ENCODE measurements around the gene PRDM16. TPM values are rescaled to one million over a fixed set of nuclear protein-coding genes. Genes with fewer than 3 reads are reported as not detected.
A peak's percentile ranks its signal among the peaks of the same experiment; 100 is the strongest.

PRDM16 gene
- total and polyA plus RNA-seq, 4 donors, result 5.0 to 80.7 (median 41.5) TPM

DNA sequence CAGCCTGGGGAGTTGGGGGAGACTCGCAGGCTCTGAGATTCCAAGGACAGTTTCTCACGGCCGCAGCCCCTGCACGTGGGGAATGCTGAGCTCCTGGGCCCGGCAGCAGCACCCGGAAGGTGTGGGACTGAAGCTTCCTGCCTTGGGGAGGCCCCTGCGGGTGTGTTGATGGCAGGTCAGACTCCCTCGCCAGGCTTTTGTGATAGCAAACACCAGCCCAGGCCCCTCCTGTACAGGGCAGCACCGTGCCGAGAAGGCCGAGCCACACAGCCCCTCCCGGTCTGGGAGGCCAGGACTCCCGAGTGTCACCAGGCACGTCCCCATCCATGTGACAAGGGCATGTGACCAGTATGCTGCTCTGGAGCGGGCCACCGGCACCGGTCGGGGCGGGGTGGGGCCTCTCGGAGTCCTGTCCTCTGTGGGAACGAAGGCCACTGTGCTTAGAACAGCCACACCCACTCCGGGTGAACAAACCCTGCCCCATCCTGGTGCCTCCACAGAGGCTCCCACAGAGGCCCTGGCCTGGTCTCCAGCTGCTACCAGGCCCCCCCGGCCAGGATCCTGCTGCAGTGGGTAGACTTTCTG lies 354.3 kb downstream of the PRDM16 start:
- intact Hi-C loops (cut with DNase I), result loop anchor here (2.0 to 10.0 kb wide), 6 partner anchors 111 to 599 kb away; partner anchors contain the start of gene PRDM16 (in 1 of the 2)
- no peaks in the 10 kb centered on the region for H3K4me1 ChIP-seq (ENCODE audit: control insufficient read depth in 1 of 2, insufficient read depth in 2 of 2, low read length in 2 of 2)
- DNase-seq, result peak; percentile 88 to 90
- H3K36me3 ChIP-seq (ENCODE audit: control insufficient read depth in 1 of 2, insufficient read depth in 2 of 2, low read length in 1 of 2), result peaks cover 0 to 7% of the 10 kb centered on the region in 2 donors
- WGBS, 2 donors, result 8 to 11% methylated on average over 23 of the region's 23 CpGs
- H3K4me3 ChIP-seq (ENCODE audit: low read length in 2 of 2), result no peak overlapping the region
- H3K27ac ChIP-seq (ENCODE audit: low read depth in 1 of 2, low read length in 2 of 2), result peak overlapping the region in 1 of 2 donors; percentile 72
- no peaks in the 10 kb centered on the region for H3K27me3 ChIP-seq (ENCODE audit: control insufficient read depth in 1 of 2, insufficient read depth in 2 of 2, low read length in 1 of 2)
- ATAC-seq (ENCODE audit: low FRiP score), result peak; percentile 84
- no peaks in the 10 kb centered on the region for H3K9me3 ChIP-seq (ENCODE audit: control insufficient read depth, low read length)

DNA sequence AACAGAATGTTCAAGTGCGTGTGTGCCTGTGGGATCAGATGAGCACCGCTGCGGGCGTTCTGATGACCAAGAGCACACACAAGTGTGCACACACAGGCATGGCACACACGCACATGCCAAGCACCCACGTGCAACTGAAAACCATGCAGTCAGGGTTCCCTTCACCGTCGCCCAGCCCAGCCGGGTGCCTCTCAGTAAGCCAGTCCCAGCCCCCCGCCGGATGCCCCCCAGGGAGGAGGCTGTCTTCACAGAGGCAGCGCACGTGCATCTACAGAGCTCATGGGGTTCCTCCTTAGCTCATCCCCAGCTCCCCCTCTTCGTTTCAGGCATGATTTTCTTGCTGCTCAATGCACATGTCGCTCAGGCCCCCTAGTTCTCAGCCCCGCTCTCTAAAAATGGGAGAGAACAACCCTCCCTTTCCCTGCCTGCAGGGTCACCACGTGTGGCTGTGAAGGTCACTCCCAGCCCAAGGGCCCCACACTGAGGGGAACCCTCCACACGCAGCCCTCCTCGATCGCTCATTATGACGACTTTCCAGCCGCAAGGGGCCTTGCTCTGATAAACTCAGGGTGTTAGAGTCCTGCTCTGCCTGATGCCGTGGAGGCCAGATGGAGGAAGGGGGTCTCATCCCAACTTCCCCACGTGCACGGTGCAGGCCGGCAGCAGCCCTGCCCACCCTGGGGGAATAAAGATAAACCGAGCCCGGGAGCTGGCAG lies 355.1 kb downstream of the PRDM16 start:
- Histone ChIP-seq H3K4me1 (ENCODE audit: control insufficient read depth in 1 of 2, insufficient read depth in 2 of 2, low read length in 2 of 2) (no peaks in the 10 kb centered on the region), H3K4me3 (ENCODE audit: low read length in 2 of 2) (no peak overlapping the region), H3K27ac (ENCODE audit: low read depth in 1 of 2, low read length in 2 of 2) (no peak overlapping the region), H3K36me3 (ENCODE audit: control insufficient read depth in 1 of 2, insufficient read depth in 2 of 2, low read length in 1 of 2) (peaks cover 0 to 7% of the 10 kb centered on the region in 2 donors), H3K27me3 (ENCODE audit: control insufficient read depth in 1 of 2, insufficient read depth in 2 of 2, low read length in 1 of 2) (no peaks in the 10 kb centered on the region), H3K9me3 (ENCODE audit: control insufficient read depth, low read length) (no peaks in the 10 kb centered on the region)
- intact Hi-C loops (cut with DNase I), result loop anchor here (2.0 to 10.0 kb wide), 6 partner anchors 112 to 599 kb away; partner anchors contain the start of gene PRDM16 (in 1 of the 2)
- ATAC-seq (ENCODE audit: low FRiP score), result no peak
- DNase-seq, result no peak
- WGBS, 2 donors, result 48 to 54% methylated on average over 28 of the region's 28 CpGs

DNA sequence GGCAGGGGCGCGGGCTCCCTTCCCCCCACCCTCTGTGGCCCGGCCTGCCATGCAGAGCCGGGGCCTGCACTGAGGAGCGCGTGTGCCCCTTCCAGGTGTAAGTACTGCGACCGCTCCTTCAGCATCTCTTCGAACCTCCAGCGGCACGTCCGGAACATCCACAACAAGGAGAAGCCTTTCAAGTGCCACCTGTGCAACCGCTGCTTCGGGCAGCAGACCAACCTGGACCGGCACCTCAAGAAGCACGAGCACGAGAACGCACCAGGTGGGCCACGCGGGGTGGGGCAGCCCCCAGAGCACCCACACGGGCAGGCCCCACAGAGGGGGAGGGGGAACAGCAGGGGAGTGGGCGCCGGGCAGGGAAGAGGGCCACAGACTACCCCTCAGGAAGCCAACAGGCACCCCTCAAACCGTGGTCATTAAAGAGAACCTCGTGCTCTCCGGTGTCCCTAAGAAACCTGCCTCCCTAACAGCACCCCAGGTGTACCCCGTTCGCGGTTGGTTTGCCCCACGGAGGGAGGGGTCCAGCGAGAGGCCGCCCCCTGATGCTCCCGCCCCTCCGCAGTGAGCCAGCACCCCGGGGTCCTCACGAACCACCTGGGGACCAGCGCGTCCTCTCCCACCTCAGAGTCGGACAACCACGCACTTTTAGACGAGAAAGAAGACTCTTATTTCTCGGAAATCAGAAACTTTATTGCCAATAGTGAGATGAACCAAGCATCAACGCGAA lies 356.6 kb downstream of the PRDM16 start:
- Histone ChIP-seq H3K36me3 (ENCODE audit: control insufficient read depth in 1 of 2, insufficient read depth in 2 of 2, low read length in 1 of 2) (peaks cover 0 to 7% of the 10 kb centered on the region in 2 donors), H3K4me1 (ENCODE audit: control insufficient read depth in 1 of 2, insufficient read depth in 2 of 2, low read length in 2 of 2) (no peaks in the 10 kb centered on the region), H3K27me3 (ENCODE audit: control insufficient read depth in 1 of 2, insufficient read depth in 2 of 2, low read length in 1 of 2) (no peaks in the 10 kb centered on the region), H3K9me3 (ENCODE audit: control insufficient read depth, low read length) (no peaks in the 10 kb centered on the region), H3K27ac (ENCODE audit: low read depth in 1 of 2, low read length in 2 of 2) (no peak overlapping the region), H3K4me3 (ENCODE audit: low read length in 2 of 2) (no peak overlapping the region)
- ATAC-seq (ENCODE audit: low FRiP score), result no peak
- 92 to 94% methylated on average over 43 to 44 of the region's 44 CpGs for WGBS, 2 donors
- intact Hi-C loops (cut with DNase I), result loop anchor here (5.0 to 10.0 kb wide), 4 partner anchors 413 to 603 kb away; no protein-coding TSS in a partner anchor
- DNase-seq, result peak in 1 of 2 donors; percentile 40

DNA sequence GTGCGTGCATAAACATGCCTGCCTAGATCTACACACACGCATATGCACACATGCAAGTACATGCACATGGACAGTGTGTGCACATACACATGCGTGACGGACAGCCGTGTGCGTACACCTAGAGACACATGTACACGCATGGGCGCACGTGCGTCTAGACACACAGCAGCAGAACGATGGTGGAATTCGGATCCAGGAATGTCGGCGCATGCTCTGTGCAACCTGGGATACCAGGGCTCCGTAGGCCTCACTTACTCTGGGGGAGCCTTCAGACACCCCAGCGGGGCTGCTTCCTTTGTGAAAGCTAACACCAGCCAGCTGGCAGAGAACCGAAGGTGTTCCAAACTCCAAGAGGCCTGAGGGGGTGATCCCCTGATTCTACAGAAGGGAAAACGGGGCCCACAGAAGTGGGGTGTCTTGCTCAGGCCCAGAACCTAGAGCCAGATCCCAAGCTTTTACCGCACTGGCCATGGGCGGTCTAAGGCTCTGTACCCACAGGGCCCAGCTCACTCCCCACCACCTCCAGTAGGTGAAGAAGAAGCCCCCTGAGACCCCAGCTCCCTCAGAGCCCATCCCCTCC lies 358.0 kb downstream of the PRDM16 start:
- Histone ChIP-seq H3K27ac (ENCODE audit: low read depth in 1 of 2, low read length in 2 of 2) (no peak overlapping the region), H3K27me3 (ENCODE audit: control insufficient read depth in 1 of 2, insufficient read depth in 2 of 2, low read length in 1 of 2) (no peaks in the 10 kb centered on the region), H3K9me3 (ENCODE audit: control insufficient read depth, low read length) (no peaks in the 10 kb centered on the region), H3K4me3 (ENCODE audit: low read length in 2 of 2) (no peak overlapping the region), H3K4me1 (ENCODE audit: control insufficient read depth in 1 of 2, insufficient read depth in 2 of 2, low read length in 2 of 2) (no peaks in the 10 kb centered on the region), H3K36me3 (ENCODE audit: control insufficient read depth in 1 of 2, insufficient read depth in 2 of 2, low read length in 1 of 2) (peaks cover 0 to 11% of the 10 kb centered on the region in 2 donors)
- intact Hi-C loops (cut with DNase I), result loop anchor here (5.0 to 10.0 kb wide), 4 partner anchors 415 to 605 kb away; no protein-coding TSS in a partner anchor
- DNase-seq, result peak in 1 of 2 donors; percentile 41
- ATAC-seq (ENCODE audit: low FRiP score), result no peak
- WGBS, 2 donors, result 87 to 90% methylated on average over 20 of the region's 20 CpGs

DNA sequence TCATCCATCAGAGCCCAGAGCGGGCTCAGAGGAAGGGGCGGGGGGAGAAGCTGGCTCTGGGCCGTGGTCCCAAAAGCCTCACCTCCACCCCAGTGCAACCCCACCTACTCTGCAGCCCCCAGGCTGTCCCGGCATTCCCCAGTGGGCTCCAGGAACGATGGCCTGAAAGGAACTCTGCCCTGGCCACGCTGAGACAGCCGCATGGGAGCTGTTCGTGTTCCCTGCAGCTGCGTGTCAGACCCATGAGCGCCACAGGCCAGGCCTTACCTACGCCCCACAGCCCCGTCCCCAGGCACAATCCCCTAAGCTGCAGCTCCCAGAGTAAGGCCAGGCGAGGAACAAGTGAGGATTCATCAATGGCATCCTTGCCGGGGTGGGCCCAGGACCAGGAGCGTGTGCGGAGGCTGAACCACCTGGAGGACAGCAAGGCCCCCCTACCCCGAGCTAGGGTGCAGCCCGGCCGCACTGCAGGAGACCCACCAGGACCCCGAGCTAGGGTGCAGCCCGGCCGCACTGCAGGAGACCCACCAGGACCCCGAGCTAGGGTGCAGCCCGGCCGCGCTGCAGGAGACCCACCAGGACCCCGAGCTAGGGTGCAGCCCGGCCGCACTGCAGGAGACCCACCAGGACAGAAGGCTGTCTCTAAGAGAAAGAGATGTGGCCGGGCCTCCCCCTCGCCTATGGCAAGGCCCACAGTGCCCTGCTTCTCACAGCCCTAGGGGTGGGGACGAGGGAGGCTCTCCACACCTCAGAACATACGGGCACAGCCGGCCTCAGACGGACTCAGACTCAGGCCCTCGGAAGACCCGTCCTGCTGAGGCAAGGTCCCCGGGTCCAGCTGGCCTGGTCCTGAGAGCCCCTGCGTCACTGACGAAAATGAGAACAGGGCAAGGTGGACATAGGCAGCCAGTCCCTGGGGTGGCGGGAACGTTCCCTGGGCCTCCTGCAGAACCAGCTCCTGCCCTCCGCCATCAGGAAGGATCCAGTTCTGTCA lies 359.0 kb downstream of the PRDM16 start:
- no peaks in the 10 kb centered on the region for H3K27me3 ChIP-seq (ENCODE audit: control insufficient read depth in 1 of 2, insufficient read depth in 2 of 2, low read length in 1 of 2)
- peaks cover 0 to 11% of the 10 kb centered on the region in 2 donors for H3K36me3 ChIP-seq (ENCODE audit: control insufficient read depth in 1 of 2, insufficient read depth in 2 of 2, low read length in 1 of 2)
- H3K27ac ChIP-seq (ENCODE audit: low read depth in 1 of 2, low read length in 2 of 2), result no peak overlapping the region
- no peaks in the 10 kb centered on the region for H3K9me3 ChIP-seq (ENCODE audit: control insufficient read depth, low read length)
- ATAC-seq (ENCODE audit: low FRiP score) (no peak), DNase-seq (peak in 1 of 2 donors; percentile 39)
- H3K4me1 ChIP-seq (ENCODE audit: control insufficient read depth in 1 of 2, insufficient read depth in 2 of 2, low read length in 2 of 2), result no peaks in the 10 kb centered on the region
- intact Hi-C loops (cut with DNase I), result loop anchor here (5.0 to 10.0 kb wide), 4 partner anchors 416 to 606 kb away; no protein-coding TSS in a partner anchor
- WGBS, 2 donors, result 88 to 91% methylated on average over 43 of the region's 43 CpGs
- no peak overlapping the region for H3K4me3 ChIP-seq (ENCODE audit: low read length in 2 of 2)

DNA sequence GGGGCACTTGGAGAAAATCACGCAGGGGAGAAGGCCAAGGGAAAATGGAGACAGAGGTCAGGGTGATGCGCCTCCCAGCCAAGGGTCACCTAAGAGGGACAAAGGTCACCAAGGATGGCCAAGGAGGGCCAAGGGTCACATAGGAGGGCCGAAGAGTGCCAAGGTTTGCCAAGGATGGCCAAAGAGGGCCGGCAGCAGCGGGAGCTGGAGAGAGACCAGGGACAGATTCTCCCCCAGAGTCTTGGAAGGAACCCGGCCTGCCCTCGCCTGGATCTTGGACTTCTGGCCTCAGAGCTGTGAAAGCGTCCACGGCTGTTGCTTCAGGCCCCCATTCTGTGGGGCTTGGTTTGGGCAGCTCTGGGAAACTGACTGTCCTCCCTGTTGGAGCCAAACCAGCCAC lies 359.9 kb downstream of the PRDM16 start:
- Histone ChIP-seq H3K27me3 (ENCODE audit: control insufficient read depth in 1 of 2, insufficient read depth in 2 of 2, low read length in 1 of 2) (no peaks in the 10 kb centered on the region), H3K4me3 (ENCODE audit: low read length in 2 of 2) (no peak overlapping the region), H3K4me1 (ENCODE audit: control insufficient read depth in 1 of 2, insufficient read depth in 2 of 2, low read length in 2 of 2) (no peaks in the 10 kb centered on the region), H3K27ac (ENCODE audit: low read depth in 1 of 2, low read length in 2 of 2) (no peak overlapping the region), H3K9me3 (ENCODE audit: control insufficient read depth, low read length) (no peaks in the 10 kb centered on the region), H3K36me3 (ENCODE audit: control insufficient read depth in 1 of 2, insufficient read depth in 2 of 2, low read length in 1 of 2) (peaks cover 0 to 11% of the 10 kb centered on the region in 2 donors)
- ATAC-seq (ENCODE audit: low FRiP score), result no peak
- whole genome bisulfite sequencing, 2 donors, result 84% methylated on average over 9 of the region's 9 CpGs
- peak in 1 of 2 donors; percentile 42 for DNase-seq
- intact Hi-C loops (cut with DNase I), result loop anchor here (5.0 to 10.0 kb wide), 4 partner anchors 417 to 607 kb away; no protein-coding TSS in a partner anchor

DNA sequence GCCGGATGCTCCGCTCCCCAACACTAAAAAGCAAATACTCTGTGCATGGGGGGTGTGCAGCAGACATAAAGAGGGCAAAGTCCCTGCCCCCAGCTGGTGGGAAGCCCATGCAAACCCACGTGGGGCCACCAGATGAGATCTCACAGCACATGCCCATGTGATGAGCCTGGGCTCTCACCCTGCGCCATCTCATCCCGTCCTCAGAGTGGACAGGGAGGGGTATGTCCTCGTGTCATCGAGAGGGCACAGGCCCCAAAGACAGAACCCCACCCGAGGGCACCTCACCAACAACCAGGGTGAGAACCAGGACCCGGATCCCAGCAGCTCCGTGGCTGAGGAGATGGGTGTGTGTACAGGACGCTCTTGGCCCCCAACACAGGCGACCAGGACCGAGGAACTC lies 360.3 kb downstream of the PRDM16 start:
- H3K4me3 ChIP-seq (ENCODE audit: low read length in 2 of 2), result no peak overlapping the region
- no peaks in the 10 kb centered on the region for H3K9me3 ChIP-seq (ENCODE audit: control insufficient read depth, low read length)
- no peaks in the 10 kb centered on the region for H3K27me3 ChIP-seq (ENCODE audit: control insufficient read depth in 1 of 2, insufficient read depth in 2 of 2, low read length in 1 of 2)
- ATAC-seq (ENCODE audit: low FRiP score) (no peak), DNase-seq (no peak)
- peaks cover 0 to 12% of the 10 kb centered on the region in 2 donors for H3K36me3 ChIP-seq (ENCODE audit: control insufficient read depth in 1 of 2, insufficient read depth in 2 of 2, low read length in 1 of 2)
- no peaks in the 10 kb centered on the region for H3K4me1 ChIP-seq (ENCODE audit: control insufficient read depth in 1 of 2, insufficient read depth in 2 of 2, low read length in 2 of 2)
- WGBS, 2 donors, result 83 to 86% methylated on average over 13 of the region's 13 CpGs
- H3K27ac ChIP-seq (ENCODE audit: low read depth in 1 of 2, low read length in 2 of 2), result no peak overlapping the region
- intact Hi-C loops (cut with DNase I), result loop anchor here (5.0 to 10.0 kb wide), 4 partner anchors 417 to 607 kb away; no protein-coding TSS in a partner anchor

Data from aorta (tissue), 5 donors.